HG03439 (cell line): ENCODE data around the gene GLYR1.
"Not testable (repeated sequence)": the region's sequence is repeated elsewhere in the genome, so short reads cannot be mapped to it uniquely, and the experiment has no call there.

Experiments
- ATAC-seq: cut with Tn5 transposase; IDR thresholded peaks from one replicate; pipeline ENCODE4 v1.9.1; 2021; ENCODE audit warnings: mild to moderate bottlenecking, moderate library complexity; ENCODE audit not compliant: unreplicated experiment

GLYR1 gene

DNA sequence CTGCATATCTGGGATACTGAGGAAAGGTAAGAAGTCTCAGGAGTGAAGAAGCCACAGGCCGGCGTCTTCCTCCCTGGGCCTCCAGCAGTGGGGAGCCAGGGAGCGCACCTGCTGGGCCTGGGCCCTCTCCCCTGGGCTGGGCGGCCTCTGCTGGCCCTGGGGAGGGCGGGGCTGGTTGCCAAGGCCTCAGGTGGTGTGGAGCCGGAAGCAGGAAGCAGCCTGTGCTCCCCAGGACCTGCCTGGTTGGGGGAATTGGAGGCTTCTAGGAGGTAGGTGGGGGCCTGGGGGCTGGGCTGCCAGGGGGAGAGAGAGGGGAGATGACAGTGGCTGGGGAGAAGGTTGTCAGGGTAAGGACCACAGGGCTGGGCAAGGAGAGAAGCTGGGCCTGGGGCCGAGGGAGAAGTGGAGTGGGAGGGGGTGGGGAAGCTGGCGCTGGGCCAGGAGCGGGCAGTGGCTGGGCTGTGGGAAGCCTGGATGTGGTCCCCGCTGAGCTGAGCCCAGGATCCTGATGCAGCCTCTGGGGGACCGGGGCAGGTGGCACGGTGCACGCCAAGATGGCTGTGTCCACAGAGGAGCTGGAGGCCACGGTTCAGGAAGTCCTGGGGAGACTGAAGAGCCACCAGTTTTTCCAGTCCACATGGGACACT, 51.8 kb downstream of the GLYR1 start, which contains the start of gene SMIM22:
Gene SMIM22, plus strand, starts transcription at position 189 of the 647 bp plus-strand sequence. Its CDS starts 366 bp downstream, at position 555.
- no peak for ATAC-seq

- ATAC-seq, result no peak
Observed at GRCh38 chr16:4792951-4793513, 54.1 kb downstream of the GLYR1 start.

GRCh38 chr16:4790871-4791270, 56.2 kb downstream of the GLYR1 start:
- ATAC-seq, result no peak

GRCh38 chr16:4790261-4790660, 56.8 kb downstream of the GLYR1 start:
- ATAC-seq, result no peak

GRCh38 chr16:4788910-4789309, 58.2 kb downstream of the GLYR1 start:
- ATAC-seq, result no peak

DNA sequence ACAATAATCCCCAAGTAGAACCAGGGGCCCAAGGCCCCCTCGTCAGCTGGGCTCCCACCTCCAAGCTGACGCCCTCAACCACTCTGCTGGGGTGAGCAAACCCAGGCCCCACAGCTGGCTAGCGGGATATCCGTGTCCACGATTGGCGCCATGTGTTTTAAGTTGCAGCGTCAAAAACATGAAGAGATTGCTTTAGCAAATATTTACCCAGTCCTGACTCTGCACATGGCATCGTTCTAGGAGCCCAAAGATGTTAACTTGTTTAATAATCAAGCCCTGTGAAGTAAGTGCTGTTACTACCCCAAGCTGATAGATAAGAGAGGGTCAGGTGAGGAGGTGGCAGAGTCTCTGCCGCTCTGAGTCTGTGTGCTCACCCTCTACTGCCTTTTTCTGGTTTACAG, 58.6 kb downstream of the GLYR1 start:
- ATAC-seq, result no peak

- no peak for ATAC-seq
Observed at GRCh38 chr16:4787627-4788482, 59.2 kb downstream of the GLYR1 start, which contains the start of gene SEPTIN12. Gene SEPTIN12 (minus strand): TSS chr16:4788345. CDS start chr16:4787645, 700 bp downstream.

DNA sequence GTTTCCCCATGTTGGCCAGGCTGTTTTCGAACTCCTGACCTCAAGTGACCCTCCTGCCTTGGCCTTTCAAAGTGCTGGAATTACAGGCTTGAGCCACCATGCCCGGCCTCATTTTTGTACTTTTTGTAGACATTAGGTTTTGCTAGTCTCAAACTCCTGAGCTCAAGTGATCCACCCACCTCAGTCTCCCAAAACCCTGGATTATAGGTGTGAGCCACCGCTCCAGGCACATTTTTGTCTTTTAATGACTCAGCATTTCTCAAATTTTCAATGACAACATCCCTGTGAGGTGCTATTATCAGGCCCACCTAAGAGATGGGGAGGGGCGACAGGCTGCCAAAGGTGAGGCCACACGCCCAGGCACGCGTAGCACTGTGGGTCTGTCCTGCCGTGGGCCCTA, 60.0 kb downstream of the GLYR1 start:
- no peak for ATAC-seq

GRCh38 chr16:4785758-4786433, 61.2 kb downstream of the GLYR1 start:
- no peak for ATAC-seq

DNA sequence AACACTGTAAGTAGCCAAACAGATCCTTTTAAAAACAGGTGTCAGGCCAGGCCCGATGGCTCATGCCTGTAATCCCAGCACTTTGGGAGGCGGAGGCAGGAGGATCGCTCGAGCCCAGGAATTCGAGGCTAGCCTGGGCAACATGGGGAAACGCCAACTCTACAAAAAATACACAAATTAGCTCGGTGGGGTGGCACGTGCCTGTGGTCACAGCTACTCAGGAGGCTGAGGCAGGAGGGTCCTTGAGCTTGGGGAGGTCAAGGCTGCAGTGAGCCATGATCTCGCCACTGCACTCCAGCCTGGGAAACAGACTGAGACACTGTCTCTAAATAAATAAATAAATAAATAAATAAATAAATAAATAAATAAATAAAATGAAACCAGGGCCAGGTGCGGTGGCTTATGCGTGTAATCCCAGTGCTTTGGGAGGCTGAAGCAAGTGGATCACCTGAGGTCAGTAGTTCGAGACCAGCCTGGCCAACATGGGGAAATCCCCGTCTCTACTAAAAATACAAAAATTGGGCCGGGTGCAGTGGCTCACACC, 62.6 kb downstream of the GLYR1 start:
- not testable (repeated sequence) for ATAC-seq

- ATAC-seq, result no peak
Observed at GRCh38 chr16:4783951-4784336, 63.1 kb downstream of the GLYR1 start.

- ATAC-seq, result no peak
Observed at GRCh38 chr16:4783251-4783950, 63.7 kb downstream of the GLYR1 start.

DNA sequence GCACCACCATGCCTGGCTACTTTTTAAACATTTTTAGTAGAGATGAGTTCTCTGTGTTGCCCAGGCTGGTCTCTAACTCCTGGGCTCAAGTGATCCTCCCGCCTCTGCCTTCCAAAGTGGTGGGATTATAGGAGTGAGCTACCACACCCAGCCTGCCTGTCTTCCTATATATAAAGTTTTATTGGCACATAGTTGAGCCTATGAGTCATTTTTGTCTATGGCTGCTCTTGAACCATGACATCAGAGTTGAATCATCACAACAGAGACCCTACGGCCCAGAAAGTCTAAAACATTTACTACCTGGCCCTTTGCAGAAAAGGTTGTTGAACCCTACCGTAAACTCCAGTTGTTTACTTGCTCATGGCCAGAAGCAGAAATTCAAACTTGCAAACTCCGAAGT, 66.9 kb downstream of the GLYR1 start:
- ATAC-seq, result no peak

DNA sequence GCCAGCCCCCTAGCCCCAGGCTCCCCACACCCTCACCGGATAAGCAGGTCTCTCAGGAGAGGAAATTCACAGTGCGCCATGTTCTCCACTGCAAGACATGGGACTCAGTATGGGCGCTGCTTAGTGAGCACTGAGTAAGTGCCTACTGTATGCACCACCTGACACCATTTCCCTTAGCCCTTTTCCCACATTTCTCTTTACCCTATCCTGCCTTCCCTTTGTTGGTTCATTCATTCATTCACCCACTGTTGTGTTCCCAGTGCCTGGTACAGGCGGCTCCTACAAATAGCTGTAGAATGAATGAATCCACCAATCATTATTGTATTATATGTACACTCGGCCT, 69.1 kb downstream of the GLYR1 start:
- no peak for ATAC-seq

GRCh38 chr16:4777339-4778049, 69.6 kb downstream of the GLYR1 start:
- ATAC-seq, result no peak

DNA sequence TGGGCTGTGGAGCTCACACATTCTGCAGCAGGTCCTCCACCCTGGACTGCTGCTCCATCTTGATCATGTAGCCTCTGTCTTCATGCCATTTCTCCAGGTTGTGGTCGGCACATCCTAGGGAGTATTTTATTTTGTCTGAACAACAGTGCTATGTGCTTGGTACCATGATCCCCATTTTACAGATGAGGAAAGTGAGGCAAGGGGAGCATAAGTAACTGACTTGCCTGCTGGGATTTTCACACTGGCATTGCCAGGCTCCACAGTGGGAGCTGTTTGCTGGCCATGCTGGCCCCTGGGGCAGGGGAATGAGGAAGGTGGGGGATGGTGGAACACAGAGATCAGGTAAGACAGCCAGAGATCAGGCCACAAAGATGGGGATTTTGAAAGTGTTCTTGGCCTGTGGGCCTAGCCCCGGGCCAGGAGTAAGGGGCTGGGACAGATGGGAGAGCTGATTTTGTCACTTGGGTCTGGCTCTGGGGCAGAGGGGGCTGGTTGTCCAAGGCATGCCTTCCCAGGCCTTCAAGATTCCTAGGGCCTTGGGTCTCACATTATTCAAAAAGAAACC, 70.9 kb downstream of the GLYR1 start:
- ATAC-seq, result no peak

DNA sequence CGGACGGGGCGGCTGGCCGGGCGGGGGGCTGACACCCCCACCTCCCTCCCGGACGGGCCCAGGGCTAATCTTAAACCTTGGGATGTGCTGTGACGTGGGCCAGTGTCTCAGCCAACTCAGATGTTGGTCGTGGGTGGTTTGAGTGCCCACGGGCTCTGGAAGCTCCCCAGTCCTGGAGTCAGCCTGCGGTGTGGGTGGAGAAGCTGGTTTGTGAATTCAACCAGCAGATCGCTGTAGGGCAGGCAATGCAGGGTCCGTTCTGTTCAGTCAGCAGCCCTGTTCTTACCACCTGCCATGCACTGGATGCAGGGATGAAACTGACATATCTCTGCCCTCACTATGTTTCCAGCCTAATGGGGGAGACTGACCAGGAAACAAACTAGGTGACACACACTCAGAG, 72.1 kb downstream of the GLYR1 start:
- ATAC-seq, result no peak

- ATAC-seq, result no peak
Observed at GRCh38 chr16:4772351-4772750, 74.7 kb downstream of the GLYR1 start.

DNA sequence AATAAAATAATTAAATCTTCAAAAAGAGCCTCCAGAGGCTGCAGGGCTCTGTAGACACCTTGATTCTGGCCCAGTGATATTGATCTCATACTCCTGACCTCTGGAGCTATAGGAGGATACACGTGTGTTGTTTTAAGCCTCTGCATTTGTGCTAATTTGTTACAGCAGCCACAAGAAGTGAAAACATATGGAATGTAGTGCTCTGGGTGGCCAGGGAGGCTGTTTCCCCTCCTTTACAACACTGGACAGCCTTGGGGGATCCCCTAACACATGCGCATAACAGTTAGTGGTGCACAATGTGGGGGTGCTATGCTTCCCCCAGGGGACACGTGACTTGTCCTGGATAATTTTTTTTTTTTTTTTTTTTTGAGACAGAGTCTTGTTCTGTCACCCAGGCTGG, 75.4 kb downstream of the GLYR1 start:
- ATAC-seq, result no peak

- ATAC-seq, result no peak
Observed at GRCh38 chr16:4769306-4769638, 77.8 kb downstream of the GLYR1 start.
